Astrocyte (in vitro differentiated cells and primary cell): ENCODE results near the gene UQCC2. TPM values are rescaled to one million over a fixed set of nuclear protein-coding genes. Genes with fewer than 3 reads are reported as not detected.

Experiments
- DNase-seq: peaks from one replicate; pipeline ENCODE4 v3.0.0-alpha.2; 2010; ENCODE audit warnings: low read depth
- FAIRE-seq: peaks from 2 replicates; lab custom pipeline; 2011; peaks lifted over from hg19 to GRCh38; lab: Jason Lieb, UNC
- H2AFZ ChIP-seq: 2 replicates; pipeline ENCODE4 v1.6.0; 2012; ENCODE audit warnings: low read depth, low read length, inconsistent platforms
- H3K27ac ChIP-seq: 2 replicates; pipeline ENCODE4 v1.5.1; 2011; ENCODE audit warnings: low read depth, low read length, inconsistent platforms
- H3K27me3 ChIP-seq: 2 replicates; pipeline ENCODE4 v1.6.0; 2011; ENCODE audit warnings: low read length, inconsistent platforms; ENCODE audit not compliant: insufficient read depth
- H3K36me3 ChIP-seq: 2 replicates; pipeline ENCODE4 v1.5.1; 2011; ENCODE audit warnings: low read length, inconsistent platforms; ENCODE audit not compliant: insufficient read depth
- H3K4me1 ChIP-seq: 2 replicates; pipeline ENCODE4 v1.5.1; 2011; ENCODE audit warnings: low read length, inconsistent platforms; ENCODE audit not compliant: insufficient read depth
- H3K4me2 ChIP-seq: 2 replicates; pipeline ENCODE4 v1.6.0; 2012; ENCODE audit warnings: low read length, inconsistent platforms
- H3K4me3 ChIP-seq: 2 replicates; pipeline ENCODE4 v1.5.1; 2011; ENCODE audit warnings: low read depth, mild to moderate bottlenecking, low read length, inconsistent platforms; ENCODE audit not compliant: insufficient read depth
- H3K79me2 ChIP-seq: 2 replicates; pipeline ENCODE4 v1.6.0; 2012; ENCODE audit warnings: mild to moderate bottlenecking, low read length, inconsistent platforms; ENCODE audit not compliant: insufficient read depth
- H3K9ac ChIP-seq: 2 replicates; pipeline ENCODE4 v1.6.0; 2012; ENCODE audit warnings: mild to moderate bottlenecking, low read length, inconsistent platforms
- H3K9me3 ChIP-seq: 2 replicates; pipeline ENCODE4 v1.5.1; 2012; ENCODE audit warnings: low read depth, mild to moderate bottlenecking, low read length, inconsistent platforms; ENCODE audit not compliant: insufficient read depth
- H4K20me1 ChIP-seq: 2 replicates; pipeline ENCODE4 v1.6.0; 2012; ENCODE audit warnings: low read length, inconsistent platforms; ENCODE audit not compliant: insufficient read depth
- H3K27ac Mint-ChIP-seq: one replicate; pipeline ENCODE4 v1.8.0; 2021; ENCODE audit warnings: mild to moderate bottlenecking, mixed read lengths; ENCODE audit not compliant: unreplicated experiment
- H3K27me3 Mint-ChIP-seq: one replicate; pipeline ENCODE4 v1.8.0; 2021; ENCODE audit warnings: low read depth, mixed read lengths; ENCODE audit not compliant: unreplicated experiment
- H3K36me3 Mint-ChIP-seq: one replicate; pipeline ENCODE4 v1.8.0; 2021; ENCODE audit warnings: low read depth, mixed read lengths; ENCODE audit not compliant: unreplicated experiment
- H3K4me1 Mint-ChIP-seq: one replicate; pipeline ENCODE4 v1.8.0; 2021; ENCODE audit warnings: low read depth, mixed read lengths; ENCODE audit not compliant: unreplicated experiment
- H3K4me3 Mint-ChIP-seq: one replicate; pipeline ENCODE4 v1.8.0; 2021; ENCODE audit warnings: mild to moderate bottlenecking, moderate library complexity, mixed read lengths; ENCODE audit not compliant: unreplicated experiment
- H3K9me3 Mint-ChIP-seq: one replicate; pipeline ENCODE4 v1.8.0; 2021; ENCODE audit warnings: mild to moderate bottlenecking, mixed read lengths; ENCODE audit not compliant: unreplicated experiment
- EZH2 ChIP-seq: IDR thresholded peaks from 2 replicates; pipeline ENCODE4 v1.6.1; 2012; ENCODE audit warnings: mild to moderate bottlenecking, low read length, inconsistent platforms; ENCODE audit not compliant: insufficient read depth
- total RNA-seq: library from RNA; stranded (reverse); gene quantifications from 2 replicates; pipeline ENCODE4 v1.2.1, GENCODE V29; 2021
- TF ChIP-seq, protein P1 (sequence below): IDR thresholded peaks from 2 replicates; pipeline ENCODE4 v1.5.1; 2011; ENCODE audit warnings: low read depth, mild to moderate bottlenecking, inconsistent platforms, low read length, moderate library complexity; ENCODE audit not compliant: insufficient read depth

The UQCC2 gene
- total RNA-seq, 1 donor from 2014 or later, result 70.2 TPM

- Mint-ChIP-seq H3K9me3 (no peaks in the 10 kb centered on the region), H3K4me3 (no peak overlapping the region), H3K27ac (no peak overlapping the region), H3K36me3 (peaks cover 18% of the 10 kb centered on the region), H3K27me3 (no peaks in the 10 kb centered on the region), H3K4me1 (no peaks in the 10 kb centered on the region)
- H3K9me3 ChIP-seq, result no peaks in the 10 kb centered on the region
- H3K4me3 ChIP-seq, result no peak overlapping the region
- no peaks in the 10 kb centered on the region for H3K79me2 ChIP-seq
- H3K4me1 ChIP-seq, result no peaks in the 10 kb centered on the region
- no peaks in the 10 kb centered on the region for H4K20me1 ChIP-seq
- H3K9ac ChIP-seq, result no peak overlapping the region
- no peaks in the 10 kb centered on the region for H3K27me3 ChIP-seq
- H3K36me3 ChIP-seq, result no peaks in the 10 kb centered on the region
- FAIRE-seq (no peak), DNase-seq (no peak)
- H3K4me2 ChIP-seq, result no peak overlapping the region
- no peak overlapping the region for H2AFZ ChIP-seq
- no peak for TF ChIP-seq EZH2
- TF ChIP-seq, protein P1, sequence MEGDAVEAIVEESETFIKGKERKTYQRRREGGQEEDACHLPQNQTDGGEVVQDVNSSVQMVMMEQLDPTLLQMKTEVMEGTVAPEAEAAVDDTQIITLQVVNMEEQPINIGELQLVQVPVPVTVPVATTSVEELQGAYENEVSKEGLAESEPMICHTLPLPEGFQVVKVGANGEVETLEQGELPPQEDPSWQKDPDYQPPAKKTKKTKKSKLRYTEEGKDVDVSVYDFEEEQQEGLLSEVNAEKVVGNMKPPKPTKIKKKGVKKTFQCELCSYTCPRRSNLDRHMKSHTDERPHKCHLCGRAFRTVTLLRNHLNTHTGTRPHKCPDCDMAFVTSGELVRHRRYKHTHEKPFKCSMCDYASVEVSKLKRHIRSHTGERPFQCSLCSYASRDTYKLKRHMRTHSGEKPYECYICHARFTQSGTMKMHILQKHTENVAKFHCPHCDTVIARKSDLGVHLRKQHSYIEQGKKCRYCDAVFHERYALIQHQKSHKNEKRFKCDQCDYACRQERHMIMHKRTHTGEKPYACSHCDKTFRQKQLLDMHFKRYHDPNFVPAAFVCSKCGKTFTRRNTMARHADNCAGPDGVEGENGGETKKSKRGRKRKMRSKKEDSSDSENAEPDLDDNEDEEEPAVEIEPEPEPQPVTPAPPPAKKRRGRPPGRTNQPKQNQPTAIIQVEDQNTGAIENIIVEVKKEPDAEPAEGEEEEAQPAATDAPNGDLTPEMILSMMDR, result no peak
- no peak overlapping the region for H3K27ac ChIP-seq
These were observed 45.5 kb downstream of the UQCC2 start for GRCh38 chr6:33665957-33666356.

DNA sequence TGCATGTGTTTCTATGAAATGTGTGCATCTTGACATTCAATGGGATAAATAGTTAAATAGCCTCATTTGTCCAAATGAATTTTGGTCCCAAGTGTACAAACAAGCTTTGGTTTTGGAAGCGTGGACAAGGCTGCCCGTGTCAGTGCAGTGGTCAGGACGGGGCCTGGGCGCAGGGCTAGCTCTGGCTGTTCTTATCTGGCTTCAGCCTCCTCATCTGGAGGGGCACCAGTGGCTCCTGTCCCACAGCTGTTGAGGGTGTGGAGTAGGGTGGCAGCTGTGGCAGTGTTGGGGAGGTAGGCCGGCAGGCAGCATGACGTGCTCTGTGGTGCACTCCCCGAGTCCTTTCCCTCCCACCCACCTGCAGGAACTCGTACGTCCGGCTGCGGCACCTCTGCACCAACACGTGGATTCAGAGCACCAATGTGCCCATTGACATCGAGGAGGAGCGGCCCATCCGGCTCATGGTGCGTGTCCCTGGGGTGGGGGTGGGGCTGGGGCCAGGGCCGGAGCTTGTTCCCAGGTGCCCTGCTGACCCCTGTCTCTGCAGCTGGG, 46.9 kb downstream of the UQCC2 start:
- H3K4me1 ChIP-seq, result no peaks in the 10 kb centered on the region
- no peaks in the 10 kb centered on the region for H3K79me2 ChIP-seq
- Mint-ChIP-seq H3K4me1 (no peaks in the 10 kb centered on the region), H3K4me3 (no peak overlapping the region), H3K9me3 (no peaks in the 10 kb centered on the region), H3K27me3 (no peaks in the 10 kb centered on the region), H3K36me3 (peaks cover 15% of the 10 kb centered on the region), H3K27ac (no peak overlapping the region)
- no peaks in the 10 kb centered on the region for H3K27me3 ChIP-seq
- no peaks in the 10 kb centered on the region for H3K36me3 ChIP-seq
- H4K20me1 ChIP-seq, result no peaks in the 10 kb centered on the region
- no peak overlapping the region for H2AFZ ChIP-seq
- no peak for TF ChIP-seq EZH2
- TF ChIP-seq, protein P1, result no peak
- no peak for DNase-seq
- no peak overlapping the region for H3K4me3 ChIP-seq
- H3K4me2 ChIP-seq, result no peak overlapping the region
- no peaks in the 10 kb centered on the region for H3K9me3 ChIP-seq
- no peak overlapping the region for H3K9ac ChIP-seq
- FAIRE-seq, result no peak
- H3K27ac ChIP-seq, result no peak overlapping the region

DNA sequence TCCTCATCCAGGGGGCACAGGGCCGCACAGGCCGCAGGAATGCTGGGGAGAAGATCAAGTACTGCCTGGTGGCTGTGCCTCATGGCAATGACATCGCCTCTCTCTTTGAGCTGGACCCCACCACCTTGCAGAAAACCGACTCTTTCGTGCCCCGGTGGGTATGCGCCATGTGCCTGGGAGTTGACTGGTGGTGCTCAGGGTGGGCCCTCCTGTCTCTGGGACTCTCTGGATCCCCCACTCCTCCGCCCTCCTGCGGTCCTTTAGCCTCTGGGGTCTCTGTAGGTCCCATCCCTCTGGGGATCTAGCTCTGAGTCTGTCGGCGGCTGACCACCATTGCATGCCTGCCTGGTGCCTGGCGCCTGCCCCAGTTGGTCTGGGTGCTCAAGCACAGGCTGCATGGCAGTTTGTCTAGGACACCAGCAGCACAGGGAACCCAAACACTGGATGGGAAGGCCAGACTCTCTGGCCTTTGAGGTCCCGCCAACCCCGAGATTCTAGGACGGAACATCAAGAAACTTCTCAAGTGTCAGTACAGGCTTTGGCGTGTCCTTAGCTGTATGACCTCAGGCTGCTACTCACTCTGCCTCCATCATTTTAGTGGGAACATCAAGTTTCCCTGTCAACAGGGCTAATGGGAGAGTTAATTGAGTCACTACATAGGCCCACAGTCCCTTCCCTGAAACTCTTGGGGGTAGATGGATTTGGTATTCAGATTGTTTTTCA, 47.6 kb downstream of the UQCC2 start:
- FAIRE-seq (no peak), DNase-seq (no peak)
- Histone ChIP-seq H3K4me1 (no peaks in the 10 kb centered on the region), H3K4me2 (no peak overlapping the region), H3K9me3 (no peaks in the 10 kb centered on the region), H3K27me3 (no peaks in the 10 kb centered on the region), H2AFZ (no peak overlapping the region), H3K79me2 (no peaks in the 10 kb centered on the region), H3K27ac (no peak overlapping the region), H3K4me3 (no peak overlapping the region), H4K20me1 (no peaks in the 10 kb centered on the region), H3K36me3 (no peaks in the 10 kb centered on the region), H3K9ac (no peak overlapping the region)
- Mint-ChIP-seq H3K9me3 (no peaks in the 10 kb centered on the region), H3K27ac (peak overlapping the region; percentile 50), H3K36me3 (peaks cover 15% of the 10 kb centered on the region), H3K4me1 (no peaks in the 10 kb centered on the region), H3K4me3 (no peak overlapping the region), H3K27me3 (no peaks in the 10 kb centered on the region)
- no peak for TF ChIP-seq EZH2
- TF ChIP-seq, protein P1, result no peak
